ENCODE measurements around the gene CEPT1.

CEPT1 gene

GRCh38 chr1:111176678-111177077, 36.7 kb downstream of the CEPT1 start:
- no peak overlapping the region for H3K4me3 ChIP-seq (ENCODE audit: low read depth, low read length)
- DNase-seq (ENCODE audit: low read depth, low spot score) = no peak
- TF ChIP-seq CTCF (IDR thresholded peaks at IDR 0.05; ENCODE audit: low read depth, low read length) = no peak
- in situ Hi-C loops (cut with HindIII; ENCODE audit: low sequenced_read_pairs) = no loop called here

- no peak for TF ChIP-seq CTCF (IDR thresholded peaks at IDR 0.05; ENCODE audit: low read depth, low read length)
- no peak for DNase-seq (ENCODE audit: low read depth, low spot score)
- H3K4me3 ChIP-seq (ENCODE audit: low read depth, low read length) = no peak overlapping the region
- in situ Hi-C loops (cut with HindIII; ENCODE audit: low sequenced_read_pairs) = no loop called here
These were observed 40.0 kb downstream of the CEPT1 start for GRCh38 chr1:111179968-111180533.

GRCh38 chr1:111182052-111182451, 42.0 kb downstream of the CEPT1 start:
- TF ChIP-seq CTCF (IDR thresholded peaks at IDR 0.05; ENCODE audit: low read depth, low read length) = no peak
- in situ Hi-C loops (cut with HindIII; ENCODE audit: low sequenced_read_pairs) = no loop called here
- no peak overlapping the region for H3K4me3 ChIP-seq (ENCODE audit: low read depth, low read length)

GRCh38 chr1:111183308-111184069, 43.5 kb downstream of the CEPT1 start:
- no peak for DNase-seq (ENCODE audit: low read depth, low spot score)
- no peak overlapping the region for H3K4me3 ChIP-seq (ENCODE audit: low read depth, low read length)
- no peak for TF ChIP-seq CTCF (IDR thresholded peaks at IDR 0.05; ENCODE audit: low read depth, low read length)
- in situ Hi-C loops (cut with HindIII; ENCODE audit: low sequenced_read_pairs) = no loop called here

More at GRCh38 chr1:111182052-111182451, 42.0 kb downstream of the CEPT1 start:
- DNase-seq (ENCODE audit: low read depth, low spot score) = no peak

- no peak for TF ChIP-seq CTCF (IDR thresholded peaks at IDR 0.05; ENCODE audit: low read depth, low read length)
- in situ Hi-C loops (cut with HindIII; ENCODE audit: low sequenced_read_pairs) = no loop called here
- H3K4me3 ChIP-seq (ENCODE audit: low read depth, low read length) = no peak overlapping the region
- no peak for DNase-seq (ENCODE audit: low read depth, low spot score)
These were observed 44.6 kb downstream of the CEPT1 start for GRCh38 chr1:111184663-111185062.

- no peak overlapping the region for H3K4me3 ChIP-seq (ENCODE audit: low read depth, low read length)
- no peak for DNase-seq (ENCODE audit: low read depth, low spot score)
- in situ Hi-C loops (cut with HindIII; ENCODE audit: low sequenced_read_pairs) = no loop called here
- TF ChIP-seq CTCF (IDR thresholded peaks at IDR 0.05; ENCODE audit: low read depth, low read length) = no peak
These were observed 51.0 kb downstream of the CEPT1 start for GRCh38 chr1:111190931-111191451.

Measured in astrocyte of the spinal cord (primary cell).